HCT116 (cell line): ENCODE data around the gene UPF3A. TPM values are rescaled to one million over a fixed set of nuclear protein-coding genes. Genes with fewer than 3 reads are reported as not detected.
A peak's percentile ranks its signal among the peaks of the same experiment; 100 is the strongest.

Experiments
- ATAC-seq: fragments of 200-7000 bp; cut with Tn5 transposase; 2 replicates; pipeline ENCODE4 v1.9.1; 2020; ENCODE audit warnings: mild to moderate bottlenecking, moderate library complexity
- BruUV-seq: library from RNA; stranded (reverse); fragments of 400-500 nt; replicated peaks from 2 replicates; lab custom pipeline; 2021; lab: Mats Ljungman, UMichigan
- CTCF ChIA-PET: fragments of 300-600 bp; sonication (Branson Sonifier 250); formaldehyde crosslinking; loops from one replicate; lab custom pipeline; 2021; ENCODE audit warnings: antibody characterized with exemption; lab: Charles Lee
- POLR2A ChIA-PET: fragments of 300-600, 350-600 bp; sonication (Branson Sonifier 250); formaldehyde crosslinking; loops from one replicate; lab custom pipeline; 2021; ENCODE audit warnings: antibody characterized with exemption; lab: Charles Lee
- RAD21 ChIA-PET, 2 experiments: fragments of 300-600 bp; sonication (Branson Sonifier 250); formaldehyde crosslinking; loops; one replicate each; lab custom pipeline; 2023; ENCODE audit warnings: low total read pairs in 2 of 2; ENCODE audit not compliant: uncharacterized antibody in 2 of 2, unreplicated experiment in 2 of 2, low non-redundant PET in 1 of 2; lab: Charles Lee
- DNase-seq: peaks from one replicate; pipeline ENCODE4 v3.0.0-alpha.2; 2010; ENCODE audit warnings: low read depth, low spot score
- H2AFZ ChIP-seq: fragments of 200-600 bp; shearing (Covaris generic), sonication (generic); 2 replicates; pipeline ENCODE4 v1.6.1; 2017; ENCODE audit warnings: low read depth, mixed run types, mixed read lengths, antibody characterized with exemption, low read length; ENCODE audit not compliant: poor library complexity, severe bottlenecking
- H3K27ac ChIP-seq: 2 replicates; pipeline ENCODE4 v1.5.1; 2012; ENCODE audit warnings: low read depth, low read length
- H3K27me3 ChIP-seq: fragments of 200-600 bp; sonication (generic); 2 replicates; pipeline ENCODE4 v1.6.1; 2016; ENCODE audit warnings: mixed run types, low read length, mixed read lengths; ENCODE audit not compliant: insufficient read depth
- H3K36me3 ChIP-seq, 2 experiments: fragments of 200-500 bp in 1 of 2; fragments of 200-600 bp in 1 of 2; sonication (Bioruptor generic) in 1 of 2; sonication (generic) in 1 of 2; 2 replicates each; pipeline versions ENCODE4 v1.5.1 to v1.6.1; 2014 to 2016; ENCODE audit warnings: low read length in 2 of 2, inconsistent platforms in 1 of 2, mixed read lengths in 1 of 2, mixed run types in 1 of 2; ENCODE audit not compliant: insufficient read depth in 2 of 2, control insufficient read depth in 1 of 2
- H3K4me1 ChIP-seq, 2 experiments: fragments of 200-600 bp in 1 of 2; sonication (generic) in 1 of 2; 2 replicates each; pipeline versions ENCODE4 v1.5.1 to v1.6.1; 2012 to 2017; ENCODE audit warnings: low read length in 2 of 2, inconsistent platforms in 1 of 2, mild to moderate bottlenecking in 1 of 2, mixed read lengths in 1 of 2, mixed run types in 1 of 2, moderate library complexity in 1 of 2; ENCODE audit not compliant: insufficient read depth in 2 of 2, control insufficient read depth in 1 of 2
- H3K4me2 ChIP-seq: fragments of 200-600 bp; sonication (generic); 2 replicates; pipeline ENCODE4 v1.6.1; 2017; ENCODE audit warnings: mixed run types, low read length, mixed read lengths
- H3K4me3 ChIP-seq, 2 experiments: fragments of 200-600 bp in 1 of 2; sonication (generic) in 1 of 2; replicated peaks in 1 of 2; 2 replicates each; pipeline ENCODE4 v1.5.1; 2011 to 2016; ENCODE audit warnings: low read length in 2 of 2, control low read depth in 1 of 2, low read depth in 1 of 2, mild to moderate bottlenecking in 1 of 2, mixed read lengths in 1 of 2, mixed run types in 1 of 2
- H3K79me2 ChIP-seq: fragments of 200-600 bp; sonication (generic); 2 replicates; pipeline ENCODE4 v1.6.1; 2017; ENCODE audit warnings: mild to moderate bottlenecking, mixed run types, low read length, moderate library complexity, mixed read lengths; ENCODE audit not compliant: insufficient read depth
- H3K9ac ChIP-seq: fragments of 200-600 bp; sonication (generic); 2 replicates; pipeline ENCODE4 v1.6.1; 2016; ENCODE audit warnings: low read length, mixed read lengths
- H3K9me2 ChIP-seq: fragments of 200-600 bp; sonication (generic), shearing (Covaris generic); 2 replicates; pipeline ENCODE4 v1.6.1; 2017; ENCODE audit warnings: mixed run types, mild to moderate bottlenecking, moderate library complexity; ENCODE audit not compliant: insufficient read depth
- H3K9me3 ChIP-seq, 2 experiments: fragments of 200-500 bp in 1 of 2; fragments of 200-600 bp in 1 of 2; sonication (Bioruptor generic) in 1 of 2; sonication (generic) in 1 of 2; 2 replicates each; pipeline ENCODE4 v1.6.1; 2014 to 2017; ENCODE audit warnings: low read length in 2 of 2, mixed read lengths in 2 of 2, inconsistent platforms in 1 of 2, low read depth in 1 of 2, mild to moderate bottlenecking in 1 of 2, mixed run types in 1 of 2, moderate library complexity in 1 of 2; ENCODE audit not compliant: control insufficient read depth in 1 of 2, insufficient read depth in 1 of 2
- H4K20me1 ChIP-seq: fragments of 200-600 bp; sonication (generic), shearing (Covaris generic); 2 replicates; pipeline ENCODE4 v1.6.1; 2017; ENCODE audit warnings: mixed run types, mild to moderate bottlenecking, moderate library complexity; ENCODE audit not compliant: insufficient read depth
- ATF3 ChIP-seq: IDR thresholded peaks from 2 replicates; pipeline ENCODE4 v1.6.1; 2012
- CTCF ChIP-seq, 3 experiments: fragments of 200-600 bp in 1 of 3; sonication (generic) in 1 of 3; IDR thresholded peaks in 2 of 3; conservative IDR thresholded peaks in 1 of 3; 2 replicates each; pipeline ENCODE4 v1.5.1; 2012 to 2017; ENCODE audit warnings: low read depth in 2 of 3, low read length in 2 of 3, antibody characterized with exemption in 1 of 3, borderline replicate concordance in 1 of 3, control low read depth in 1 of 3, mild to moderate bottlenecking in 1 of 3, mixed read lengths in 1 of 3, mixed run types in 1 of 3, moderate library complexity in 1 of 3; ENCODE audit not compliant: insufficient read depth in 1 of 3
- ELF1 ChIP-seq: IDR thresholded peaks from 2 replicates; pipeline ENCODE4 v1.6.1; 2012; ENCODE audit warnings: low read depth, borderline replicate concordance
- EZH2 ChIP-seq: fragments of 200-600 bp; sonication (generic); IDR thresholded peaks from 2 replicates; pipeline ENCODE4 v1.6.1; 2017; ENCODE audit warnings: antibody characterized with exemption, mixed run types
- EZH2phosphoT487 ChIP-seq: fragments of 200-600 bp; IDR thresholded peaks from 2 replicates; pipeline ENCODE4 v1.6.1; 2018; ENCODE audit warnings: antibody characterized with exemption, borderline replicate concordance
- JUND ChIP-seq: IDR thresholded peaks from 2 replicates; pipeline ENCODE4 v1.6.1; 2012
- POLR2AphosphoS5 ChIP-seq: IDR thresholded peaks from 2 replicates; pipeline ENCODE4 v1.6.1; 2011; ENCODE audit warnings: mild to moderate bottlenecking, low read depth, low read length, moderate library complexity
- RAD21 ChIP-seq: IDR thresholded peaks from 2 replicates; pipeline ENCODE4 v1.6.1; 2012; ENCODE audit warnings: low read depth, mild to moderate bottlenecking
- SIN3A ChIP-seq: IDR thresholded peaks from 2 replicates; pipeline ENCODE4 v1.6.1; 2012; ENCODE audit warnings: low read depth
- YY1 ChIP-seq: IDR thresholded peaks from 2 replicates; pipeline ENCODE4 v1.6.1; 2011; ENCODE audit warnings: low read length, low read depth, moderate library complexity, mild to moderate bottlenecking; ENCODE audit not compliant: insufficient replicate concordance; ENCODE audit errors: extremely low read depth
- intact Hi-C: fragments of 100-400 bp; cut with micrococcal nuclease; formaldehyde crosslinking; loops from 2 replicates; pipeline ENCODE4 v1.10.0; 2022
- total RNA-seq: library from RNA; stranded (reverse); gene quantifications from one replicate; pipeline ENCODE4 v1.2.1, GENCODE V29; 2021; ENCODE audit not compliant: unreplicated experiment

UPF3A gene
- total RNA-seq, 1 experiment from 2014 or later, result 31.8 TPM

GRCh38 chr13:114243971-114244370, 37.4 kb upstream of the UPF3A start:
- CTCF ChIA-PET, result no interaction called here
- DNase-seq (no peak), ATAC-seq (no peak)
- no peak overlapping the region for H2AFZ ChIP-seq
- peaks cover 75 to 84% of the 10 kb centered on the region in 2 experiments for H3K36me3 ChIP-seq
- H3K4me2 ChIP-seq, result no peak overlapping the region
- TF ChIP-seq YY1 (no peak), SIN3A (no peak), ELF1 (no peak), EZH2 (no peak), JUND (no peak), ATF3 (no peak), RAD21 (no peak), POLR2AphosphoS5 (no peak)
- H3K79me2 ChIP-seq, result no peaks in the 10 kb centered on the region; the same call in 1 of the 2 replicates
- H3K27ac ChIP-seq, result no peak overlapping the region
- no peaks in the 10 kb centered on the region for H3K9me3 ChIP-seq
- H3K4me1 ChIP-seq, result no peaks in the 10 kb centered on the region
- H3K27me3 ChIP-seq, result no peaks in the 10 kb centered on the region
- peaks cover 7% of the 10 kb centered on the region; the same call in 1 of the 2 replicates for H4K20me1 ChIP-seq
- no peaks in the 10 kb centered on the region for H3K9me2 ChIP-seq
- no TSS peak for BruUV-seq
- RAD21 ChIA-PET, result no interaction called here
- intact Hi-C loops, result no loop called here
- POLR2A ChIA-PET, result no interaction called here
- H3K4me3 ChIP-seq, result no peak overlapping the region
- H3K9ac ChIP-seq, result no peak overlapping the region

GRCh38 chr13:114244637-114245036, 36.8 kb upstream of the UPF3A start:
- no peak overlapping the region for H3K4me3 ChIP-seq
- no peaks in the 10 kb centered on the region; the same call in 1 of the 2 replicates for H3K79me2 ChIP-seq
- peaks cover 7% of the 10 kb centered on the region; the same call in 1 of the 2 replicates for H4K20me1 ChIP-seq
- H3K36me3 ChIP-seq, result peaks cover 72 to 81% of the 10 kb centered on the region in 2 experiments
- H3K9ac ChIP-seq, result no peak overlapping the region
- peak; percentile 53; the same call in 1 of the 2 replicates for ATAC-seq
- TF ChIP-seq EZH2phosphoT487 (no peak), CTCF (IDR thresholded peaks at IDR 0.05 in 2 of 3, conservative IDR thresholded peaks at IDR 0.05 in 1 of 3; ENCODE audit: borderline replicate concordance in 1 of 3, insufficient read depth in 1 of 3, low read depth in 2 of 3, low read length in 2 of 3) (peak in 1 of 3 experiments; percentile 16; a peak in 1 of 6 replicates)
- no peaks in the 10 kb centered on the region for H3K9me3 ChIP-seq
- ChIA-PET RAD21 (no interaction called here), CTCF (no interaction called here), POLR2A (no interaction called here)
- H2AFZ ChIP-seq, result no peak overlapping the region
- no TSS peak for BruUV-seq
- no peak overlapping the region for H3K27ac ChIP-seq
- H3K27me3 ChIP-seq, result no peaks in the 10 kb centered on the region
- intact Hi-C loops, result no loop called here
- H3K4me2 ChIP-seq, result no peak overlapping the region
- no peaks in the 10 kb centered on the region for H3K9me2 ChIP-seq
- DNase-seq, result no peak
- H3K4me1 ChIP-seq, result no peaks in the 10 kb centered on the region
